Measurements from ENCODE around the gene SRP72.

DNA sequence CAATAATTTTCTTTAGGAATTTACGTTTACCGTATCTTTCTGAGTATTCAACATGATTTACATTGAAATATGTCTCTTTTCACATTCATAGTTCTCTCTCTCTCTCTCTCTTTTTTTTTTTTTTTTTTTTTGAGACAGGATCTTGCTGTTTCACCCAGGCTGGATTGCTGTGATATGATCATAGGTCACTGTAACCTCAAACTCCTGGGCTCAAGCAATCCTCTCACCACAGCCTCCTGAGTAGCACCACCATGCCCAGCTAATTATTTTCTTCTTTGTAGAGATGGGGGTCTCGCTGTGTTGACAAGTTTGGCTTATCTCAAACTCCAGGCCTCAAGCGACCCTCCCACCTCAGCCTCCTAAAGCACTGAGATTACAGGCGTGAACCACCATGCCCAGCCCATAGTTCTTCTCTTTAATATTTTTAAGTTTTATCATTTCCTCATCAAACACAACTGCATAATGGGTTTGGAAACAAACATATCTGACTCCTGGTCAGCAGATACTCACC, 9.8 kb downstream of the SRP72 start:
- TF ChIP-seq CTCF (IDR thresholded peaks at IDR 0.05; ENCODE audit: borderline replicate concordance, extremely low read depth, low read length, poor library complexity, severe bottlenecking) (no peak), EZH2 (IDR thresholded peaks at IDR 0.05; ENCODE audit: borderline replicate concordance, low read depth, low read length, severe bottlenecking) (no peak)
